GM19463 (cell line): ENCODE data around the gene RASAL2.
"Not testable (repeated sequence)": the region's sequence is repeated elsewhere in the genome, so short reads cannot be mapped to it uniquely, and the experiment has no call there.

Experiments
- ATAC-seq: cut with Tn5 transposase; IDR thresholded peaks from one replicate; pipeline ENCODE4 v1.9.1; 2021; ENCODE audit warnings: mild to moderate bottlenecking, moderate library complexity; ENCODE audit not compliant: unreplicated experiment

RASAL2 gene

DNA sequence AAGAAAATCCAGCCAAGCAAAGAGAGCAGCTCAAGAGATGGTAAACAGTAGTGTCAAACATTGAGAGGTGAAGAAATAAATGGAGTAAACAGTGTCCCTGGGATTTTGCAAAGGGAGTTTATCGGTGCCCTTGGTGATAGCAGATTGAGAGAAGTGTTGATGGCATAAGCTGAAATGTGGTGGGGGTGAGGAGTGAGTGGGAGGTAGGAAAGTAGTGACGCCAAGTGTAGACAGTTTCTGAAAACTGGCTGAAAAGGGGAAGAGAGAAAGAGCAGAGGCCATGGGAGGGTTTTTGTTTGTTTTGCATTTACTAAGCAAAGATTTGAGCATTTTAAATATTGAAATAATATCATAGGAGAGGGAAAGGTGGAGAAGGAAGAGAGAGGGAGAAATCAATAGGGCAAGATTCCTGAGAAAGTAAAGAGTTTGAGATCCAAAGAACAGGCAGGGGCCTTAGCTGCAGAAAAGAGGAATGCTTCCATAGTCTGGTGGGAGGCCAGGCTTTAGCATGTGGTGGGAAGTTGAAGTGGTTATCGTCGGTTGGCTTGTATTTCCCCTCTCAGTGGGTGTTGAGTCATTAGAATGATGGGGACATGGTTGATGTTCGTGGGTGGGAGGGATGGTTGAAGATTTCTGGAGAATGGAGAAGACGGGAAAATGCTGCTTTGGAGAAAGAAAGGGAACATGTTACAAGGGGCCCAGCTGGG lies 26.8 kb upstream of the RASAL2 start:
- peak; percentile 97 for ATAC-seq

- no peak for ATAC-seq
These were observed 22.1 kb upstream of the RASAL2 start for GRCh38 chr1:178071811-178072210.

GRCh38 chr1:178072326-178072725 lies 21.6 kb upstream of the RASAL2 start:
- no peak for ATAC-seq

GRCh38 chr1:178075333-178075732 lies 18.6 kb upstream of the RASAL2 start:
- ATAC-seq = no peak

DNA sequence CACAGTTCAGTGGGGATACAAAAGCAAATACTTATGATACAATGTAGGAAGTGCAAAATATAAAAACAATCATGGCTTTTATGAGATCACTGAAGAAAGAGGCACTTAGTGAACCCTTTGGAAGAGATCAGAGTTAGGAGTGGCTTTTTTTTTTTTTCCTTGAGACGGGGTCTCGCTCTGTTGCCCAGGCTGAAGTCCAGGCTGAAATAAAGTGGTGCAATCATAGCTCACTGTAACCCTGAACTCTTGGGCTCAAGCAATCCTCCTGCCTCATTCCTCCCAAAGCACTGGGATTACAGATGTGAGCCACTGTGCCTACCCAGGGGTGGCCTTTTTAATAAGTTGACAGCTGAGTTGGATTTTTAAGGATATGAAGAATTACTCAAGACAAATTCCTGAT lies 17.3 kb upstream of the RASAL2 start:
- no peak for ATAC-seq

DNA sequence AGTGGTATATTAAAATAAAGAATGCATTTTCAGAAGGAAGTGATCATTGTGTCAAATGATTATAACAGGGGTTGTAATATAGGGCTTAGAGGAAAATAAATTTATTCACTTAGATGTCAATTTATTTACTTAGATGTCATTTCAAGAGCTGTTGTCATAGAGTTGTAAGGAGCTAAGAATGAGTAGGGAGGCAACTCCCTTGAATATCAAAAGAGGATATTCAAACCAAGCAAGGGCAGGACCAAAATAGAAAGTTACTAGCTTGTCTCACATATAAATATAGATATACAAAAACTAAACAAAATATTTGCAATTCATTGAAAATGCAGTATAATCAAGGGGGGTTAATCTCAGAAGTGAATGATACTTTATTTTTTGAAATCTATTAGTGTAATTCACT lies 16.0 kb upstream of the RASAL2 start:
- no peak for ATAC-seq

DNA sequence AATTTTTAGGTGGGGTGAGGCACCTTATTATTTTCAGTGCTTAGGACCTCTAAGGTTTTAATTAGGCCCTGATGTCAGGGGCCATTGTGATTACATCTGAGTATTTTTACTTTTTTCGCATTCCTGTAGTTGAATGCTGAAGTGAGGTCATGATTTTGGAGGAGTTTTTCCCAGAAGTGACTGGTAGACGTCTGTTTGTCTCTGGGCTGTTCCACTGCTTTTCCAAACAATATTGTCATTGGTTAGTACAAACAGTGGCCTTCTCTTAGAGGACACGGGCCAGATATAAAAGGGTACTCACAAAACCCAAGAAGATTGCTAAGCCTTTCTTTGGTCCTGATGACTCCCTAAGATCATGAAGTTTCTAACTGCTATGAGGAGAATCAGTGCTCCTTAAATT lies 7.6 kb upstream of the RASAL2 start:
- no peak for ATAC-seq

GRCh38 chr1:178086766-178087165 lies 7.1 kb upstream of the RASAL2 start:
- ATAC-seq = no peak

- ATAC-seq = no peak
These were observed 5.3 kb upstream of the RASAL2 start for GRCh38 chr1:178088651-178089050.

GRCh38 chr1:178091454-178091853 lies 2.5 kb upstream of the RASAL2 start:
- ATAC-seq = not testable (repeated sequence)

GRCh38 chr1:178091986-178092745 lies 1.7 kb upstream of the RASAL2 start:
- ATAC-seq = no peak

DNA sequence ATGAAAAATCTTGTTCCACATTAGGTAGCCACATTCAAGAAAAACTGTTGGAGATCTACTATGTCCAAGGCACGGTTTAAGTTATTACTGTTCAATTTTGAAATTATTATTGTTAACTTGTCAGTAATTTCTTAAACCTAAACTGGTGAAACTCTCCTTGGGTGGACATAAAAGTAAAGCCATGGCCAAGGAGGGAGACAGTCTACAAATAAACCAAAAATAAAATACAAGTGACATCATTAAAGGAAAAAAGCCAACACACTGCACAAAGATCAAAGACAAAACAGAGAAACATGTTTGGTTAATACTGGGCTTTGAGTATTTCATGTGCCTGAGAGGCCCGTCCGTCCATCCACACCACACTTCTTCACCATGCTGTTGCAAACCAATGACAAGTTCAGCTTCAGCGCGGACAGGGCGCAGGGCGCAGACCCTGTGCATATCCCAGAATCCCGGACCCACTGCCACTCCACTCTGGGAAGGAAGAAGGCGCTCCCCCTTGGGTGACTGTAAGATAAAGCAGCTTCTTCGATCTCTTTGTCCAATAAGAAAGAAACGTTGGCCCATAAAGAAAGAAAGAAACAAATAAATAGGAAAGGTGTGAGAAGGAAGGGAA lies 918 bp upstream of the RASAL2 start:
- ATAC-seq = peak; percentile 3

GRCh38 chr1:178093494-178093950 lies 382 bp upstream of the RASAL2 start:
- ATAC-seq = peak; percentile 82

DNA sequence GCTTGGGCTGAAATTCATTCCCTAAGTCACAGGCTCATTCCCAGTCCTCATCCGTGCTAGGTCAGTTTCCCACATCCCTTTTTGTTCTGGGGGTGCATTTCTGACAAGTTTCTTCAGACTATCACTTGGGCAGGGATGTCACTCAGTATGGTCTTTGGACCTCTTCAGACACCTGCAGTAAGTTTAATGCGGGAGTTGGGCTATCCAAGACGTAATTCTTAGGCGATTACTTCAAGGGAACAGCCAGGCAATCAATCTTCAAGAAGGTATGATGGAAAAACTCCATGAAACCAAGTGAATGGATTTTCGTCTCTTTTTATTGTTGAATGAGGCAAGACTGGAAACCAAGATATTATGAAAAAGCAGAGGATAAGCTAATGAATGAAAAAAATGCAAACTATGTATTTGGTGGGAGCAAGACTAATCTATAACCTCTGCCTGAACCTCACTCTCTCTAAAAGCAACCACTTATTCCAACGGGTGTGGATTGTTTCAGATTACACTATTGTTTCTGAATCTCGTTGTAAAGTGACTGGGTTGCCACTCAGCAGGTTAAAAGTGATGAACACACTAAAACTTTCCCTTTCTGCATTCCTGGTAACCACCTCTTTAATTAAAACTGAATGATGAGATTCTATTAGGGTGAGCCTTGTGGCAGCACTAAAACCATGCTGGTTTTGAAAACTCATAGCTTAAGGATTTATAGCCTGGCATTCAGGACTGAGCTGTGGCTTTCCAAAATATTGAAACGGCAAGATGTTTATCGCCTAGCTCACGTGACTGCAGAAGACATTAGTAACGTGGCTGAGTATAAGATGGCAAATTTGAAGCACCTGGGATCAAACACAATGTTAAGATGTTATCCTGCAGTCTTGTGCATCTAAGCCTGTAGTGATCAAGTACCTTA lies 1.1 kb downstream of the RASAL2 start:
- no peak for ATAC-seq

DNA sequence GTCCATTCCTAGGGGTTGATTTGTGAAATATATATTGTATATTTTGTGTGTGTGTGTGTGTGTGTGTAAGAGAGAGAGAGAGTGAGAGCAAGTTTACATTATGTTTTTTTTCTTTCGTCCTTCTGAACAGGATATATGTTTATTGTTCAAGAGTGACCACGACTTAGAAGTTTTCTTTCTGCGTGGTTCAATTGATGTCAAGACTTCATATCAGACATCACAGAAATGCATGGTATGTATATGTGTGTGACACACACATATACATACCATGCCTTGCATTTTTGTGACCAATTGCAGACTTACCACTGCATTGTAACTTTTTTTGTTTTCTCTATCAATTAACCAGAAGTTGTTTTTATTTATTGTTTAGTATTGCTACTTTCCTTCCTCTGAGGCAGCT lies 2.5 kb downstream of the RASAL2 start:
- ATAC-seq = no peak

- no peak for ATAC-seq
These were observed 4.4 kb downstream of the RASAL2 start for GRCh38 chr1:178098262-178098661.

- no peak for ATAC-seq
These were observed 7.3 kb downstream of the RASAL2 start for GRCh38 chr1:178101266-178101630.

DNA sequence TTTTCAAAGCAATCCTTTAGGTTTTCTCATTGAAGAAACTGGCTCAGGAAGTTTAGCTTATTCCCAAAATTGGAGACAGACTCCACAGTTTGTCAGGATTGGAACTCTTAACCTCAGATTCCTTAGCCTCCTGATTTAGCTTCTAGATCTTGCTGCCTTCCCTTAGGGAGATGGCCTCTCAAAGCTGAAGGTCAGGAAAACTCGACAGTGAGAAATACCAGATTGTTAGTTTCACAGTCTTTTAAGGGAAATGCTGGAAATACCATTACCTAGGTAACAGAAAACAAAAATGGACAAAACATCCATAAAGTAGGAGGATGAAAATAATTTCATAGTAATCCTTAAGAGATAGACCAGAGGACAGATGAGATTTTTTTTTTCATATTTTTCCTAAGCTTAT lies 7.8 kb downstream of the RASAL2 start:
- no peak for ATAC-seq

GRCh38 chr1:178102218-178102617 lies 8.3 kb downstream of the RASAL2 start:
- ATAC-seq = no peak

- no peak for ATAC-seq
These were observed 13.9 kb downstream of the RASAL2 start for GRCh38 chr1:178107823-178108222.
